Adrenal gland (tissue), 12 donors: ENCODE measurements around the gene CHST3. TPM values are rescaled to one million over a fixed set of nuclear protein-coding genes. Genes with fewer than 3 reads are reported as not detected.
A peak's percentile ranks its signal among the peaks of the same experiment; 100 is the strongest.

ENCODE experiments used
- DNase-seq, 7 donors: peaks; one replicate each; pipeline ENCODE4 v3.0.0-alpha.2; 2019 to 2020
- H3K27ac ChIP-seq, 5 donors: fragments of 200-600 bp; sonication (generic) in 4 of 5; 1 replicate in 3 of 5; 2 replicates in 2 of 5; pipeline versions ENCODE4 v1.5.1 to v1.8.0; 2016 to 2020; ENCODE audit warnings: mild to moderate bottlenecking in 1 of 5
- H3K27me3 ChIP-seq: fragments of 200-600 bp; 2 replicates; pipeline ENCODE4 v1.8.0; 2021
- H3K36me3 ChIP-seq, 2 donors: fragments of 200-600 bp; replicated peaks in 1 of 2; 1 replicate in 1 of 2; 2 replicates in 1 of 2; pipeline versions ENCODE4 v1.5.1 to v1.8.0; 2018 to 2022
- H3K4me1 ChIP-seq, 2 donors: fragments of 200-600 bp; replicated peaks in 1 of 2; 1 replicate in 1 of 2; 2 replicates in 1 of 2; pipeline versions ENCODE4 v1.5.1 to v1.8.0; 2018 to 2021
- H3K4me3 ChIP-seq, 4 donors: fragments of 200-600 bp; sonication (generic) in 3 of 4; one replicate each; pipeline ENCODE4 v1.5.1; 2016 to 2018
- H3K9me3 ChIP-seq, 3 donors: fragments of 200-600 bp; sonication (generic) in 1 of 3; replicated peaks in 1 of 3; 1 replicate in 2 of 3; 2 replicates in 1 of 3; pipeline versions ENCODE4 v1.5.1 to v1.8.0; 2016 to 2021
- POLR2A ChIP-seq, 2 donors: fragments of 450-650 bp; IDR thresholded peaks; one replicate each; pipeline ENCODE4 v1.6.1; 2017; ENCODE audit warnings: antibody characterized with exemption in 2 of 2, mild to moderate bottlenecking in 2 of 2, moderate library complexity in 1 of 2
- WGBS, 4 donors: extraction: QIAGEN DNeasy Blood & Tissue Kit in 2 of 4; methylation state at CpG; one replicate each; pipeline versions ENCODE4 v1.1.5 to v1.1.7; 2013 to 2017; 5-methylcytosine and 5-hydroxymethylcytosine counted together
- intact Hi-C, 2 donors: fragments of 100-400 bp; cut with DNase I; formaldehyde crosslinking; loops; one replicate each; pipeline versions ENCODE4 v1.14.1 to v1.15.0; 2022 to 2023
- polyA plus RNA-seq, 3 donors: library from polyadenylated mRNA; stranded (reverse); fragments of 200-250 nt in 2 of 3; fragments of 350-450 nt in 1 of 3; fragmentation: Illumina TruSeq in 1 of 3; extraction: RNeasy Lipid Tissue Mini Kit (QIAGEN cat#74804) in 1 of 3; gene quantifications; one replicate each; pipeline ENCODE4 v1.2.3, GENCODE V29; 2013 to 2014
- total RNA-seq, 9 donors: library from RNA; depleted of rRNA in 4 of 9; stranded (reverse); fragments of >200 nt in 4 of 9; fragments of 120-200 nt in 1 of 9; fragmentation: NEBNext Ultra II Directional in 1 of 9; extraction: Animal tissue kit (Norgen Biotek cat#: 25700) in 1 of 9; gene quantifications; one replicate each; pipeline versions ENCODE4 v1.1.0 to v1.2.4, GENCODE V29; 2013 to 2023
- TF ChIP-seq, protein P1 (sequence below), 6 experiments: fragments of 450-650 bp in 4 of 6; fragments of 200-600 bp in 2 of 6; sonication (generic) in 1 of 6; IDR thresholded peaks; 1 replicate in 5 of 6; 2 replicates in 1 of 6; pipeline versions ENCODE4 v1.5.1 to v1.8.0; 2016 to 2021; ENCODE audit warnings: antibody characterized with exemption in 6 of 6, mild to moderate bottlenecking in 2 of 6, moderate library complexity in 1 of 6
- donor health status: healthy with polysubstance abuse.
- donor health status: Bipolar disorder and iron deficiency.
- donor health status: DM: yes; HTN: yes; CAD: no.
- donor health status: DM: no; HTN: no; CAD: no.
- donor health status: DM: no; HTN: no; CAD: no.
- donor health status: DM: yes; HTN: yes; CAD: no.

Gene CHST3
- total and polyA plus RNA-seq, 12 donors = 3.9 to 49.7 (median 32.6) TPM

DNA sequence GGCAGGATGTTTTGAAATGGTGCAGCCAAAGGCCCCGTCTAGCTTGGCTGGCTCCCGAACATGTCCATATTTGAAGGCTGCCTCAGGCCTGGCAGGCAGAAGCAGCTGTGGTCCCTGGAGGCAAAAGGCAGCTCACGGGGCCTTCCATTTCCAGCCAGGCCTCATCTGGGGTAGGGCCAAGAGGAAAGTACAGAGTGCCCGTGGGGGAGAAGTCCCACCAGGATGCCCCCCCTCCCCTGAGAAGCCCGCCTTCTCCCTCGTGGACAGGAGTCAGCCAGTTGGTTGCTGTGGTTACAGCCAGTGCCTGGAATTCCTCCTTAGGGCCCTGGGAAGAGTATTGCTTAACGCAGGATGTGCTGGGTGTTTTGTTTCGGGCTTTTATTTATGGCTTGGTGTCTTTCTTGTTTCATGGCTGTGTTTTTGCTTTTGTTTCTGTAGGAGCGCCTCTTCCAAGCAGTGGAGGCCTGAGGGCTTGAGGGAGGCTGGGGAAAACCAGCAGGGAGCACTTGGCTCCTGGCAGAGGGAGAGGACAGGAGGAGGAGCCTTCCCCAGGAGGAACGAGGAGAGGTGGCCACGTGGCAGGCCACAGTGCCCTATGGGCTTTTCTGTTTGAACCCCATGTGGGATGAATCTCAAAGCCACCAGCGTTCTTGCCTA is 45.4 kb downstream of the CHST3 start:
- Histone ChIP-seq H3K36me3 (peaks cover 0 to 23% of the 10 kb centered on the region in 2 donors), H3K4me3 (no peak overlapping the region), H3K4me1 (peaks cover 55 to 81% of the 10 kb centered on the region in 2 donors), H3K27ac (peak overlapping the region; percentile 34 to 91 (median 75)), H3K27me3 (no peaks in the 10 kb centered on the region), H3K9me3 (no peaks in the 10 kb centered on the region)
- DNase-seq = peak; percentile 67 to 96 (median 88)
- TF ChIP-seq, protein P1, sequence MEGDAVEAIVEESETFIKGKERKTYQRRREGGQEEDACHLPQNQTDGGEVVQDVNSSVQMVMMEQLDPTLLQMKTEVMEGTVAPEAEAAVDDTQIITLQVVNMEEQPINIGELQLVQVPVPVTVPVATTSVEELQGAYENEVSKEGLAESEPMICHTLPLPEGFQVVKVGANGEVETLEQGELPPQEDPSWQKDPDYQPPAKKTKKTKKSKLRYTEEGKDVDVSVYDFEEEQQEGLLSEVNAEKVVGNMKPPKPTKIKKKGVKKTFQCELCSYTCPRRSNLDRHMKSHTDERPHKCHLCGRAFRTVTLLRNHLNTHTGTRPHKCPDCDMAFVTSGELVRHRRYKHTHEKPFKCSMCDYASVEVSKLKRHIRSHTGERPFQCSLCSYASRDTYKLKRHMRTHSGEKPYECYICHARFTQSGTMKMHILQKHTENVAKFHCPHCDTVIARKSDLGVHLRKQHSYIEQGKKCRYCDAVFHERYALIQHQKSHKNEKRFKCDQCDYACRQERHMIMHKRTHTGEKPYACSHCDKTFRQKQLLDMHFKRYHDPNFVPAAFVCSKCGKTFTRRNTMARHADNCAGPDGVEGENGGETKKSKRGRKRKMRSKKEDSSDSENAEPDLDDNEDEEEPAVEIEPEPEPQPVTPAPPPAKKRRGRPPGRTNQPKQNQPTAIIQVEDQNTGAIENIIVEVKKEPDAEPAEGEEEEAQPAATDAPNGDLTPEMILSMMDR (IDR thresholded peaks at IDR 0.05) = no peak
- TF ChIP-seq POLR2A (IDR thresholded peaks at IDR 0.05) = no peak
- WGBS, 4 donors = 18 to 28% (median 25%) methylated on average over 9 to 12 of the region's 12 CpGs
- intact Hi-C loops = no loop called here

DNA sequence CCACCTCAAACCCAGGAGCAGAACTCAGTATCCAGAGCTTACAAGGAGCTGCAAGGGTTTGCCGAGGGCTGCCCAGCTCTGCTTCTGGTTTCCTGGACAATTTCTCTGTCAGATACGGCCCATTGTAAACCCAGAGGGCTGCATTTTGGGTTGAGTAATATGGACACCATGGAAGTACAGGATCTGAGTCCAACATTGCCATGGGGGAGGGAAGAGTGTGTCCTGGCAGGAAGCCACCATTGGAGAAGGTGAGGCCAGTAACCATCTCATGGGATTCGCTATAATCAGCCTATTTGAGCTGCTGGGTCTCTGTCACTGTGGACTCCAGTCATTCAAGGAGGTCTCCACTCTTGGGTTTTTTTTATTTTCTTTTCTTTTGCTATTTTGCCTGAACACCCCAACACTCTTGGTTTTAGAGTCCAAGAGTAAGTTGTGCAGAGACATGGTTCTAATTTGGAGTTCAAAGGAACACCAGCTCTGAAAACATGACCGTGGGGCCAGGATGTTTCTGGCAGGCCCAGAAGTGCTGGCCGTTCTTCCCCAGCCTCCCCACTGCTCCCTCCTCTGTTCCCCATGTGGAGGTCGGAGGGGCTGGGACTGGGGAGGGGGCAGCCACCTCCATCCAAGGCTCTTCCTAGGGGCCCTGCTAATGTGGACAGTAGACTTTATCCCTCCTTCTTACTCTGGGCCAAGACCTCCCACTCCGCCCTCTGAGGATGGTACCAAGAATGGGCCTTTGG is 46.2 kb downstream of the CHST3 start:
- intact Hi-C loops = no loop called here
- Histone ChIP-seq H3K4me1 (peaks cover 55 to 89% of the 10 kb centered on the region in 2 donors), H3K36me3 (peaks cover 0 to 23% of the 10 kb centered on the region in 2 donors), H3K9me3 (no peaks in the 10 kb centered on the region), H3K27me3 (no peaks in the 10 kb centered on the region), H3K4me3 (no peak overlapping the region), H3K27ac (peak overlapping the region; percentile 34 to 91 (median 75))
- TF ChIP-seq, protein P1 (IDR thresholded peaks at IDR 0.05) = no peak
- TF ChIP-seq POLR2A (IDR thresholded peaks at IDR 0.05) = no peak
- peak in 1 of 7 donors; percentile 58 for DNase-seq
- WGBS, 4 donors = 80 to 84% (median 81%) methylated on average over 6 to 7 of the region's 7 CpGs

DNA sequence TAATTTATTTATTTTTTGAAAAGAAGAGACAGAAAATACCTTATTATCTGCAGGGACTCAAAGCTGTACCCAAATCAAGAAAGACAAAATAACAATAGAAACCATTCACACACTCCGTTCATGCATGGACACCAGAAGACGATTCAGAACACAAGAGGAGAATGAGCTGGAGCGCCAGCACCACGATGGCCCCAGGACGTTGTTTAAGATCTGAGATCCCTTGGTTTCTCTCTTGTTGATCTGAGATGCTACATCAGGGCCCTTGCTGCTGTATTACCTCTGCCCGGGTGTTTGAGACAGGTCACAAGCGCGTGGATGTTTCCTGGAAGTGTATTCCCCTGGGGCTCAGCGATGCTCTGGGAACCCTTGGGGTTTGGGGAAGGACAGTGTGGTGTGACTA is 46.8 kb downstream of the CHST3 start:
- peak overlapping the region in 2 of 5 donors; percentile 91 for H3K27ac ChIP-seq
- DNase-seq = no peak
- TF ChIP-seq POLR2A (IDR thresholded peaks at IDR 0.05) = no peak
- TF ChIP-seq, protein P1 (IDR thresholded peaks at IDR 0.05) = no peak
- no peaks in the 10 kb centered on the region for H3K27me3 ChIP-seq
- 93 to 97% (median 96%) methylated on average over 5 to 9 of the region's 9 CpGs for WGBS, 4 donors
- peaks cover 55 to 96% of the 10 kb centered on the region in 2 donors for H3K4me1 ChIP-seq
- no peaks in the 10 kb centered on the region for H3K9me3 ChIP-seq
- no peak overlapping the region for H3K4me3 ChIP-seq
- H3K36me3 ChIP-seq = peaks cover 0 to 22% of the 10 kb centered on the region in 2 donors
- intact Hi-C loops = no loop called here

DNA sequence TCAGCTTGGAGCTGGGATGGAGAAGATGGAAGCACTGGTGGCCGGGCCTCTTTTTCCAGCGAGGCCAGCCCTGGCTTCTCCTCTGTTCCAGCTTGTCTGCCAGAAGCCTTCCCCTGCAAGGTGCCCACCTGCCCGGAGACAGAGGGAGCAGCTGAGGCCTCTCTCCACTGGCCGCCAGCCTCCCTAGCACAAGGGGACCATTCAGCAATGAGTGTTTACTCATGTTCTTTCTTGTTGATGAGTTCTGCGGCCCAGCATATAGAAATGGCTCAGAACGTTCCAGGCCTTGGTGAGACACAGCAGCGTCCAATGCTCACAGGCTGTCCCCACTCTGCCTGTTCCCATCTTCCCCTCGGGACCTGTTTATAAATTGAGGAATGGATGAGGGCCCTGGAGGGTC is 47.3 kb downstream of the CHST3 start:
- H3K27me3 ChIP-seq = no peaks in the 10 kb centered on the region
- intact Hi-C loops = no loop called here

More for the DNA sequence above, 47.3 kb downstream of the CHST3 start:
- no peak for TF ChIP-seq POLR2A (IDR thresholded peaks at IDR 0.05)
- TF ChIP-seq, protein P1 (IDR thresholded peaks at IDR 0.05) = no peak
- no peaks in the 10 kb centered on the region for H3K9me3 ChIP-seq
- H3K27ac ChIP-seq = peak overlapping the region in 2 of 5 donors; percentile 37 to 91
- peaks cover 56 to 96% of the 10 kb centered on the region in 2 donors for H3K4me1 ChIP-seq
- no peak for DNase-seq
- peaks cover 0 to 18% of the 10 kb centered on the region in 2 donors for H3K36me3 ChIP-seq
- no peak overlapping the region for H3K4me3 ChIP-seq
- 90 to 98% (median 95%) methylated on average over 6 to 8 of the region's 8 CpGs for WGBS, 4 donors
